Measurements from ENCODE around the gene PSMB4. TPM values are rescaled to one million over a fixed set of nuclear protein-coding genes. Genes with fewer than 3 reads are reported as not detected.
"Not testable (repeated sequence)": the region's sequence is repeated elsewhere in the genome, so short reads cannot be mapped to it uniquely, and the experiment has no call there.

Gene PSMB4
- total and polyA plus RNA-seq, 7 experiments from 2014 or later: 54.5 to 339 (median 208) TPM

DNA sequence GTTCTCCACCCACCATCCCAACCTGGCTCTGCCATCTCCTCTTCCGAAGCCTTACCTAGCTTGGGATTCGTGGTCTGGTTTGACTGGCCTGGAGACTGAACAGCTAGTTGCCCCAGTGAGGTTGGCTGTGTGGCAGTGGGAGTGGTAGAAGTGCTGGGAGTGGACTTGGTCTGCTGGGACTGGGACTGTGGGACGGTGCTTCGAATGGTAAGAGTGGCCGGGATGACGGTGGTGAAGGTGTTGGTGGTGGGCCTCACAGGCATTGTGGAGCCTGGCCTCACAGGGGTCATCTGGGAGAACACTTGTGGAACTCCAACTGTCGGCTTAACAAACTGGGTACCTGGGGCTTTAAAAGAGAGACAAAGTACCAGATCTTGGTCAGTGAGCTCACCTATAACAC is 28.7 kb downstream of the PSMB4 start:
- Mint-ChIP-seq H3K27ac (no peak overlapping the region), H3K27me3 (no peaks in the 10 kb centered on the region), H3K9me3 (no peaks in the 10 kb centered on the region), H3K4me3 (no peak overlapping the region), H3K36me3 (peaks cover 9 to 52% (median 28%) of the 10 kb centered on the region in 5 donors), H3K4me1 (peaks cover 0 to 10% (median 7%) of the 10 kb centered on the region in 7 donors)
- peaks cover 34 to 72% (median 35%) of the 10 kb centered on the region in 3 experiments for H3K36me3 ChIP-seq (ENCODE audit: control insufficient read depth in 2 of 3, insufficient read depth in 3 of 3, low read length in 3 of 3)
- CTCF ChIA-PET: interaction anchor here (0.6 kb wide), 2 partner anchors 17 to 294 kb away, joined by 3 to 4 read pairs; no protein-coding TSS in a partner anchor
- H3K27me3 ChIP-seq (ENCODE audit: control insufficient read depth in 2 of 2, insufficient read depth in 2 of 2, low read length in 2 of 2): no peaks in the 10 kb centered on the region
- H3K27ac ChIP-seq (ENCODE audit: low read depth, low read length): no peak overlapping the region
- no peaks in the 10 kb centered on the region for H3K4me1 ChIP-seq (ENCODE audit: control insufficient read depth in 2 of 2, insufficient read depth in 2 of 2, low read length in 2 of 2)
- DNase-seq (no peak), ATAC-seq (no peak)
- H3K9me3 ChIP-seq (ENCODE audit: control insufficient read depth in 2 of 3, low read length in 3 of 3): no peaks in the 10 kb centered on the region
- H3K4me3 ChIP-seq (ENCODE audit: low read length): no peak overlapping the region
- POLR2A ChIA-PET: interaction anchor here (1.5 kb wide), 1 partner anchor 29 kb away, joined by 3 read pairs; the partner anchor contains the start of gene PSMB4
- intact Hi-C loops (cut with micrococcal nuclease): no loop called here

DNA sequence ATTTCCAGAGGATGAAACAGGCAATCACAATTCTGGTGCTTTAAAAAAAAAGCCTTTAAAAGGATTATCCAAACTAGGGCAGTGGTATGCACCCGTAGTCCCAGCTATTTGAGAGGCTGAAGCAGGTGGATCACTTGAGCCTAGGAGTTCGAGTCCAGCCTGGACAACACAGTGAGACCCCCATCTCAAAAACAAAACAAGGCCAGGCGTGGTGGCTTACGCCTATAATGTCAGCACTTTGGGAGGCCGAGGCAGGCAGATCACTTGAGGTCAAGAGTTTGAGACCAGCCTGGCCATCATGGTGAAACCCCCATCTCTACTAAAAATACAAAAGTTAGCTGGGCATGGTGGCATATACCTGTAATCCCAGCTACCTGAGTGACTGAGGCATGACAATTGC is 34.5 kb downstream of the PSMB4 start:
- H3K9me3 ChIP-seq (ENCODE audit: control insufficient read depth in 2 of 3, low read length in 3 of 3); H3K27me3 ChIP-seq (ENCODE audit: control insufficient read depth in 2 of 2, insufficient read depth in 2 of 2, low read length in 2 of 2); H3K4me1 ChIP-seq (ENCODE audit: control insufficient read depth in 2 of 2, insufficient read depth in 2 of 2, low read length in 2 of 2); intact Hi-C loops (cut with micrococcal nuclease); ATAC-seq; H3K4me3 Mint-ChIP-seq; H3K9me3 Mint-ChIP-seq; H3K4me3 ChIP-seq (ENCODE audit: low read length); H3K27me3 Mint-ChIP-seq; H3K27ac ChIP-seq (ENCODE audit: low read depth, low read length); POLR2A ChIA-PET; DNase-seq: not testable (repeated sequence)
- CTCF ChIA-PET: interaction anchor here (0.6 kb wide), 1 partner anchor 1100 kb away, joined by 3 read pairs; no protein-coding TSS in a partner anchor
- H3K36me3 ChIP-seq (ENCODE audit: control insufficient read depth in 2 of 3, insufficient read depth in 3 of 3, low read length in 3 of 3): peaks cover 0 to 16% (median 4%) of the 10 kb centered on the region in 3 experiments
- Mint-ChIP-seq H3K36me3 (peaks cover 0 to 14% (median 4%) of the 10 kb centered on the region in 5 donors), H3K27ac (peak overlapping the region in 1 of 9 donors; percentile 21), H3K4me1 (peaks cover 14 to 46% (median 28%) of the 10 kb centered on the region in 7 donors)

DNA sequence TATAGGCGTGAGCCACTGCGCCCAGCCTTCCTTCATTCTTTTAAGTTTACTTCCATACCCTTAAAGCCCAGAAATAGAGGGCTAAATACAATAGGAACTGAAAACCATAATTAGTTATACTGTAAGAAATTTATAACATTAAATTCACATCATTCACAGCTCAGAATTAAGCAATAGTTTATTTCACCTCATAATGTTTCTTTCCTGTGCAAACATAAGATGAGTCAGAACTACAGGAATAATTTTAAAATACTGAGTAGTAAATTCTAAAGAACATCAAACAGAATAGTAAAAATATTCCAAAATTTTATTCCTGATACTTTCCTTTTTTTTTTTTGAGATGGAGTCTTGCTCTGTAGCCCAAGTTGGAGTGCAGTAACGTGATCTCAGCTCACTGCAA is 35.8 kb downstream of the PSMB4 start:
- H3K4me1 Mint-ChIP-seq: peaks cover 15 to 56% (median 40%) of the 10 kb centered on the region in 7 donors
- H3K4me3 Mint-ChIP-seq: no peak overlapping the region
- no peak for ATAC-seq
- POLR2A ChIA-PET: no interaction called here
- DNase-seq: no peak
- intact Hi-C loops (cut with micrococcal nuclease): no loop called here
- H3K9me3 ChIP-seq (ENCODE audit: control insufficient read depth in 2 of 3, low read length in 3 of 3): no peaks in the 10 kb centered on the region
- peaks cover 0 to 16% (median 3%) of the 10 kb centered on the region in 5 donors for H3K36me3 Mint-ChIP-seq
- CTCF ChIA-PET: interaction anchor here (0.7 to 0.9 kb wide), 2 partner anchors 300 to 332 kb away, joined by 3 to 4 read pairs; no protein-coding TSS in a partner anchor
- H3K9me3 Mint-ChIP-seq: no peaks in the 10 kb centered on the region
- peaks cover 0 to 8% (median 0%) of the 10 kb centered on the region in 3 experiments for H3K36me3 ChIP-seq (ENCODE audit: control insufficient read depth in 2 of 3, insufficient read depth in 3 of 3, low read length in 3 of 3)
- H3K27me3 ChIP-seq (ENCODE audit: control insufficient read depth in 2 of 2, insufficient read depth in 2 of 2, low read length in 2 of 2): no peaks in the 10 kb centered on the region
- no peak overlapping the region for H3K4me3 ChIP-seq (ENCODE audit: low read length)
- peaks cover 0 to 6% of the 10 kb centered on the region in 2 donors for H3K4me1 ChIP-seq (ENCODE audit: control insufficient read depth in 2 of 2, insufficient read depth in 2 of 2, low read length in 2 of 2)
- peak overlapping the region in 1 of 9 donors; percentile 55 for H3K27ac Mint-ChIP-seq
- no peaks in the 10 kb centered on the region for H3K27me3 Mint-ChIP-seq
- H3K27ac ChIP-seq (ENCODE audit: low read depth, low read length): no peak overlapping the region

DNA sequence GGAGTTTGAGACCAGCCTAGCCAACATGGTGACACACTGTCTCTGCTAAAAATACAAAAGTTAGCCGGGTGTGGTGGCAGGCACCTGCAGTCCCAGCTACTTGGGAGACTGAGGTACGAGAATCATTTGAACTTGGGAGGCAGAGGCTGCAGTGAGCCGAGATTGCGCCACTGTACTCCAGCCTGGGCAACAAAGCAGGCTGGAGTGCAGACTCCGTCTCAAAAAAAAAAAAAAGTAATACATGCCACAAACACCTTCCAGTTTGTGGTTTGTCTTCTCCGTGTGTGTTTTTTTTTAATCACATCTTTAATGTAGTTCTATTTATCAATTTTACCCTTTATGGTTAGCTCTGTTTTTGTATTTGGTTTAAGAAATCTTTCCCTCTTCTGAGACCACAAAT is 37.6 kb downstream of the PSMB4 start:
- H3K27me3 Mint-ChIP-seq: no peaks in the 10 kb centered on the region
- CTCF ChIA-PET: interaction anchor here (0.7 kb wide), 1 partner anchor 425 kb away, joined by 3 read pairs; no protein-coding TSS in a partner anchor
- H3K27ac Mint-ChIP-seq: peak overlapping the region in 5 of 9 donors; percentile 56 to 87 (median 73)
- intact Hi-C loops (cut with micrococcal nuclease): no loop called here
- no peak overlapping the region for H3K4me3 ChIP-seq (ENCODE audit: low read length)
- H3K27me3 ChIP-seq (ENCODE audit: control insufficient read depth in 2 of 2, insufficient read depth in 2 of 2, low read length in 2 of 2): no peaks in the 10 kb centered on the region
- H3K4me3 Mint-ChIP-seq: peak overlapping the region in 1 of 10 donors; percentile 15
- DNase-seq: no peak
- peaks cover 0 to 20% (median 6%) of the 10 kb centered on the region in 5 donors for H3K36me3 Mint-ChIP-seq
- H3K36me3 ChIP-seq (ENCODE audit: control insufficient read depth in 2 of 3, insufficient read depth in 3 of 3, low read length in 3 of 3): peaks cover 0 to 16% (median 8%) of the 10 kb centered on the region in 3 experiments
- POLR2A ChIA-PET: no interaction called here
- peaks cover 19 to 69% (median 54%) of the 10 kb centered on the region in 7 donors for H3K4me1 Mint-ChIP-seq
- peak; percentile 32 for ATAC-seq
- no peaks in the 10 kb centered on the region for H3K9me3 ChIP-seq (ENCODE audit: control insufficient read depth in 2 of 3, low read length in 3 of 3)
- no peaks in the 10 kb centered on the region for H3K9me3 Mint-ChIP-seq
- no peak overlapping the region for H3K27ac ChIP-seq (ENCODE audit: low read depth, low read length)
- peaks cover 0 to 6% of the 10 kb centered on the region in 2 donors for H3K4me1 ChIP-seq (ENCODE audit: control insufficient read depth in 2 of 2, insufficient read depth in 2 of 2, low read length in 2 of 2)

DNA sequence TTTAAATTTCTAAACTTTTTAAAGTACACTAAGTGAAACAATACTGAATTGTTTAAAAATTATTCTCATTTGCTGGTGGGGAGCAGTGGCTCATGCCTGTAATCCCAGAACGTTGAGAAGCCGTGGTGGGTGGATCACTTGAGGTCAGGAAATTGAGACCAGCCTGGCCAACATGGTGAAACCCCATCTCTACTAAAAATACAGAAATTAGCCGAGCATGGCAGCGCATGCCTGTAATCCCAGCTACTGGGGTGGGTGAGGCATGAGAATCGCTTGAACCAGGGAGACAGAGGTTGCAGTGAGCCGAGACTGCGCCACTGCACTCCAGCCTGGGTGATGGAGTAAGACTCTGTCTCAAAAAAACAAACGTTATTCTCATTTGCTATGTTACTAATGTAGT is 38.0 kb downstream of the PSMB4 start:
- H3K9me3 ChIP-seq (ENCODE audit: control insufficient read depth in 2 of 3, low read length in 3 of 3); DNase-seq; H3K9me3 Mint-ChIP-seq; H3K27ac ChIP-seq (ENCODE audit: low read depth, low read length); H3K4me3 Mint-ChIP-seq; ATAC-seq; H3K4me1 ChIP-seq (ENCODE audit: control insufficient read depth in 2 of 2, insufficient read depth in 2 of 2, low read length in 2 of 2); H3K27me3 Mint-ChIP-seq; H3K27me3 ChIP-seq (ENCODE audit: control insufficient read depth in 2 of 2, insufficient read depth in 2 of 2, low read length in 2 of 2); POLR2A ChIA-PET; intact Hi-C loops (cut with micrococcal nuclease); H3K4me3 ChIP-seq (ENCODE audit: low read length): not testable (repeated sequence)
- CTCF ChIA-PET: interaction anchor here (0.7 to 0.8 kb wide), 2 partner anchors 365 to 425 kb away, joined by 3 read pairs; no protein-coding TSS in a partner anchor
- Mint-ChIP-seq H3K36me3 (peaks cover 0 to 20% (median 6%) of the 10 kb centered on the region in 5 donors), H3K27ac (peak overlapping the region in 1 of 9 donors; percentile 66), H3K4me1 (peaks cover 19 to 66% (median 53%) of the 10 kb centered on the region in 7 donors)
- peaks cover 0 to 16% (median 8%) of the 10 kb centered on the region in 3 experiments for H3K36me3 ChIP-seq (ENCODE audit: control insufficient read depth in 2 of 3, insufficient read depth in 3 of 3, low read length in 3 of 3)

DNA sequence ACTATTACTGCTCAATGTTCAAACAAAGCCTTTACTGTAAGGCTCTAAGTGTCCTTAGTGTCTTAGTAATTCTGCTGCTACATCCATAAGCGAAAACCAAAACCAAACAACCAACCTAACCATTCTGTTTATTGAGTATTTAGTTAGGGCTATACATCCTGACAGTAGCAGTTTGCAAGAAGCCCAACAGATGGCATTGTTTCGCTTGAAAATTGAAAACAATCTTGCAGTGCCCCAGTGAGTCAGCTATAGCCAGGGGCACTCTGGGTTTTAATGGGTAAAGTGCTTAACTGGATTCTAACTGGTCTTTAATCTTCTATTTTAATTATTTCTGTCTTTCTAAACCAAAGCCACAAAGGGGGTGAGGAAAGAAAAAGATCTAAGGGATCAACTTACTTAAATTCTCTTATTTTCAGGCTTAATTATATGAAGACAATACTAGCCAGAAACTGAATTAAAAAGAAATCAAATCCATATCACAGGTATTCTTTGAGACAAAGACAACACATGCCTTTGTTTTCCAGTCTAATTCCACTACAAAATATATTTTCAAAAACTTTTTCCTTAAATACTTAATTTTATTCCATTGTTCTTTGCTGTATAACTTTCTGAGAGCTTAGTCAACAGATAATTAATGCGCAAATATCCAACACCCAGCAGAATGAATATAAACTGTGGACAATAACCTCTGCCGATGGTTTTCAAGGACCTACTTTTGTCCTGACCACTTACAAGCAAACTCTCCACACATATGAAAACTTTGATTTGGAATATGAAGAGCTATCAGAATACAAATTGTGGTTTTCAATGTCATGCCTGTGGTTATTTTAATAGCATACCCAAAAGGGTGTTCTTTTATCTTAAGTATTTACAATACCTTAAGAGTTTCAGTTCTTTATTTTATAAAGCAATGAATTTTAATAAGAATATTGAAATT is 44.7 kb downstream of the PSMB4 start:
- no peaks in the 10 kb centered on the region for H3K27me3 ChIP-seq (ENCODE audit: control insufficient read depth in 2 of 2, insufficient read depth in 2 of 2, low read length in 2 of 2)
- H3K9me3 ChIP-seq (ENCODE audit: control insufficient read depth in 2 of 3, low read length in 3 of 3): no peaks in the 10 kb centered on the region
- H3K4me3 Mint-ChIP-seq: peak overlapping the region in 1 of 10 donors; percentile 8
- H3K4me3 ChIP-seq (ENCODE audit: low read length): no peak overlapping the region
- H3K4me1 ChIP-seq (ENCODE audit: control insufficient read depth in 2 of 2, insufficient read depth in 2 of 2, low read length in 2 of 2): peaks cover 0 to 4% of the 10 kb centered on the region in 2 donors
- H3K27ac Mint-ChIP-seq: peak overlapping the region in 3 of 9 donors; percentile 29 to 61 (median 44)
- peaks cover 0 to 16% (median 6%) of the 10 kb centered on the region in 5 donors for H3K36me3 Mint-ChIP-seq
- H3K36me3 ChIP-seq (ENCODE audit: control insufficient read depth in 2 of 3, insufficient read depth in 3 of 3, low read length in 3 of 3): peaks cover 0 to 19% (median 8%) of the 10 kb centered on the region in 3 experiments
- peak; percentile 17 to 73 (median 66) for DNase-seq
- peaks cover 24 to 76% (median 60%) of the 10 kb centered on the region in 7 donors for H3K4me1 Mint-ChIP-seq
- no peak overlapping the region for H3K27ac ChIP-seq (ENCODE audit: low read depth, low read length)
- intact Hi-C loops (cut with micrococcal nuclease): loop anchor here (1.0 to 5.0 kb wide), 9 partner anchors 15 to 553 kb away; partner anchors contain the start of genes POGZ (in 2 of the 2), CGN (in 1 of the 2) and RIIAD1 (in 1 of the 2)
- H3K9me3 Mint-ChIP-seq: no peaks in the 10 kb centered on the region
- ChIA-PET CTCF (interaction anchor here (0.6 to 1.7 kb wide), 11 partner anchors 10 to 558 kb away, joined by 3 to 8 read pairs (median 4); partner anchors contain the start of genes CGN and TUFT1), POLR2A (interaction anchor here (0.6 to 1.4 kb wide), 2 partner anchors 11 to 86 kb away, joined by 3 to 4 read pairs; no protein-coding TSS in a partner anchor)
- ATAC-seq: peak; percentile 98
- no peaks in the 10 kb centered on the region for H3K27me3 Mint-ChIP-seq
